HepG2 (cell line): ENCODE data around the gene C1orf141. TPM values are rescaled to one million over a fixed set of nuclear protein-coding genes. Genes with fewer than 3 reads are reported as not detected.
A peak's percentile ranks its signal among the peaks of the same experiment; 100 is the strongest.

Source experiments
- ATAD3A ChIP-seq: sonication (generic); formaldehyde crosslinking; IDR thresholded peaks from 2 replicates; pipeline ENCODE4 v1.4.0; 2020; ENCODE audit warnings: missing genetic modification reagents
- BCL6 ChIP-seq: IDR thresholded peaks from 2 replicates; pipeline ENCODE4 v1.6.1; 2016; ENCODE audit warnings: missing genetic modification reagents, missing compliant biosample characterization
- HCFC1 ChIP-seq: fragments of 150-350 bp; IDR thresholded peaks from 2 replicates; pipeline ENCODE4 v1.6.1; 2014; ENCODE audit warnings: low read depth, low read length
- KMT2B ChIP-seq: IDR thresholded peaks from 2 replicates; pipeline ENCODE4 v1.6.1; 2016; ENCODE audit warnings: missing genetic modification reagents, missing compliant biosample characterization
- MED8 ChIP-seq: sonication (generic); formaldehyde crosslinking; IDR thresholded peaks from 2 replicates; pipeline ENCODE4 v1.8.1; 2023; ENCODE audit warnings: mild to moderate bottlenecking, missing genetic modification reagents; ENCODE audit not compliant: insufficient replicate concordance
- NR2F2 ChIP-seq: IDR thresholded peaks from 2 replicates; pipeline ENCODE4 v1.6.1; 2012; ENCODE audit warnings: low read depth, inconsistent platforms, borderline replicate concordance
- STAT5B ChIP-seq: sonication (generic); formaldehyde crosslinking; IDR thresholded peaks from 2 replicates; pipeline ENCODE4 v1.4.0; 2020; ENCODE audit warnings: missing genetic modification reagents
- TCF12 ChIP-seq, 2 experiments: fragments of 450-650 bp in 1 of 2; sonication (generic) in 1 of 2; formaldehyde crosslinking in 1 of 2; IDR thresholded peaks; 2 replicates each; pipeline versions ENCODE4 v1.6.1 to v1.8.0; 2017 to 2022; ENCODE audit warnings: antibody characterized with exemption in 1 of 2, mild to moderate bottlenecking in 1 of 2, missing genetic modification reagents in 1 of 2, moderate library complexity in 1 of 2
- ZBTB20 ChIP-seq: sonication (generic); formaldehyde crosslinking; IDR thresholded peaks from 2 replicates; pipeline ENCODE4 v1.8.1; 2023; ENCODE audit warnings: missing genetic modification reagents, low read depth, mild to moderate bottlenecking, borderline replicate concordance
- ZKSCAN1 ChIP-seq: fragments of 150-350 bp; IDR thresholded peaks from 2 replicates; pipeline ENCODE4 v1.6.1; 2014; ENCODE audit warnings: low read length
- ZNF713 ChIP-seq: sonication (generic); formaldehyde crosslinking; IDR thresholded peaks from 2 replicates; pipeline ENCODE4 v1.4.0; 2020; ENCODE audit warnings: mild to moderate bottlenecking, missing genetic modification reagents
- ZNF766 ChIP-seq: sonication (generic); formaldehyde crosslinking; IDR thresholded peaks from 2 replicates; pipeline ENCODE4 v1.5.0; 2020; ENCODE audit warnings: missing genetic modification reagents, borderline replicate concordance
- ZNF768 ChIP-seq: sonication (generic); formaldehyde crosslinking; IDR thresholded peaks from 2 replicates; pipeline ENCODE4 v1.4.0; 2020; ENCODE audit warnings: missing genetic modification reagents
- polyA plus RNA-seq, 8 experiments: library from polyadenylated mRNA; depleted of rRNA in 3 of 8; stranded (reverse) in 7 of 8; unstranded in 1 of 8; fragments of >200 nt; fragmentation: Illumina TruSeq in 4 of 8; extraction: Trizol in 4 of 8; gene quantifications; 2 replicates each; pipeline versions ENCODE4 v1.2.1 to v1.2.3, GENCODE V29; 2011 to 2016; ENCODE audit warnings: low read depth in 4 of 8, missing spikeins in 1 of 8, mixed read lengths in 1 of 8; ENCODE audit not compliant: insufficient read depth in 1 of 8
- total RNA-seq, 5 experiments: library from RNA; depleted of rRNA; stranded (reverse); fragments of >200 nt; fragmentation: Illumina TruSeq; extraction: Trizol; gene quantifications; 2 replicates each; pipeline ENCODE4 v1.2.3, GENCODE V29; 2016; ENCODE audit warnings: low read depth in 1 of 5
- TF ChIP-seq, protein P1 (sequence below): sonication (generic); formaldehyde crosslinking; IDR thresholded peaks from one replicate; pipeline ENCODE4 v1.5.1; 2020; ENCODE audit warnings: mild to moderate bottlenecking, missing genetic modification reagents; ENCODE audit errors: not compliant biosample characterization
- TF ChIP-seq, protein P2 (sequence below): sonication (generic); formaldehyde crosslinking; IDR thresholded peaks from 2 replicates; pipeline ENCODE4 v1.4.0; 2020; ENCODE audit warnings: missing genetic modification reagents
- TF ChIP-seq, protein P3 (sequence below): IDR thresholded peaks from 2 replicates; pipeline ENCODE4 v1.6.1; 2016; ENCODE audit warnings: missing compliant biosample characterization, missing genetic modification reagents, borderline replicate concordance
- TF ChIP-seq, protein P4 (sequence below): sonication (generic); formaldehyde crosslinking; IDR thresholded peaks from 2 replicates; pipeline ENCODE4 v1.5.0; 2020; ENCODE audit warnings: missing genetic modification reagents

Gene C1orf141
- total and polyA plus RNA-seq, 2 of the 13 experiments (the other 11 are each of a cell fraction or from before 2014, with no cell fraction given) = not detected

DNA sequence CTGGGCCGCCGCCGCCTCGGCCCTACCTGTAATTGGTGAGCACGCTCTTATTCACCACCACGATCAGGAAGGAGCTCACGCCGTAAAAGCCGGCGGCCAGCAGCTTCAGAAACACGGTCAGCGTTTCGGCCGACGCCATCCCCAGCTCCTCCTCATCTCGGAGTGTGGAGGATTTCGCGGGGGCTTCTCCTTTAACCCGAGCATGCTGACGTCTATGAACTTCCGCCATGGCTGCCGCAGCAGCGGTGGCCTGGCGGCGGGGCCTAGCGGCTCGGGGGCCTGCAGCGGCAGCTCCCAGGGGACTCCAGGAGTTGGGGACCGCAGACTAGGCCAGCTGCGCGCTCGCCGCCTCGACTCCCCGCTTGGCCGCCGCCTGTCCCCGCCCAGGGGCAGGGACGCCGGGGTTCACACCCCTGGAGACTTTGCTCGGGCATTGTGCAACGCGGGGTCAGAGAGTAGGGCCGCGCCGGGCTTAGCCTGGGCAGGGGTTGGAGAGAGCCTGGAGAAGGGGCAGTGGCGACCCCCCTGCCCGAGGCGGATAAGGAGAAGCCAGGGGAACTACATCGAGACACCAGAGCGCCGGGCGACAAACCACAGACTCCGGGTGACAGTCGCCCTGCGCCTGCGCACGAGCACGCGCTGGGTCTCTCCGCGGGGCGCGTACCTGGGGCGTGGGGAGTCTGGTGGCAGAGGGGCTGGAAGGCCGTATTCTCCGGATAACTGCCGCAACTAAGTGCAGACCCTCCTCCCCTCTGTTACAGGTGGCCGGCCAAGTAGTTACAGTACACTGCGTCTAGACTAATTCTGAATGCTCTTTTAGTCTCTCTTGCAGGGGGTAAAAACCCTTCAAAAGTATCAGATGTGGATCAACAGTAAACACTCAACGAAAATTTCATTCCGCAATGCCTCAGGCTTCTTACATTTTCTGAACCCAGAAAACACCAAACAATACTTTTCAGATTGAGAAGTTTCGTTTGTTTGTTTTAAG, 80.7 kb downstream of the C1orf141 start, which contains the start of gene SLC35D1 (continued):
- TF ChIP-seq, protein P1, sequence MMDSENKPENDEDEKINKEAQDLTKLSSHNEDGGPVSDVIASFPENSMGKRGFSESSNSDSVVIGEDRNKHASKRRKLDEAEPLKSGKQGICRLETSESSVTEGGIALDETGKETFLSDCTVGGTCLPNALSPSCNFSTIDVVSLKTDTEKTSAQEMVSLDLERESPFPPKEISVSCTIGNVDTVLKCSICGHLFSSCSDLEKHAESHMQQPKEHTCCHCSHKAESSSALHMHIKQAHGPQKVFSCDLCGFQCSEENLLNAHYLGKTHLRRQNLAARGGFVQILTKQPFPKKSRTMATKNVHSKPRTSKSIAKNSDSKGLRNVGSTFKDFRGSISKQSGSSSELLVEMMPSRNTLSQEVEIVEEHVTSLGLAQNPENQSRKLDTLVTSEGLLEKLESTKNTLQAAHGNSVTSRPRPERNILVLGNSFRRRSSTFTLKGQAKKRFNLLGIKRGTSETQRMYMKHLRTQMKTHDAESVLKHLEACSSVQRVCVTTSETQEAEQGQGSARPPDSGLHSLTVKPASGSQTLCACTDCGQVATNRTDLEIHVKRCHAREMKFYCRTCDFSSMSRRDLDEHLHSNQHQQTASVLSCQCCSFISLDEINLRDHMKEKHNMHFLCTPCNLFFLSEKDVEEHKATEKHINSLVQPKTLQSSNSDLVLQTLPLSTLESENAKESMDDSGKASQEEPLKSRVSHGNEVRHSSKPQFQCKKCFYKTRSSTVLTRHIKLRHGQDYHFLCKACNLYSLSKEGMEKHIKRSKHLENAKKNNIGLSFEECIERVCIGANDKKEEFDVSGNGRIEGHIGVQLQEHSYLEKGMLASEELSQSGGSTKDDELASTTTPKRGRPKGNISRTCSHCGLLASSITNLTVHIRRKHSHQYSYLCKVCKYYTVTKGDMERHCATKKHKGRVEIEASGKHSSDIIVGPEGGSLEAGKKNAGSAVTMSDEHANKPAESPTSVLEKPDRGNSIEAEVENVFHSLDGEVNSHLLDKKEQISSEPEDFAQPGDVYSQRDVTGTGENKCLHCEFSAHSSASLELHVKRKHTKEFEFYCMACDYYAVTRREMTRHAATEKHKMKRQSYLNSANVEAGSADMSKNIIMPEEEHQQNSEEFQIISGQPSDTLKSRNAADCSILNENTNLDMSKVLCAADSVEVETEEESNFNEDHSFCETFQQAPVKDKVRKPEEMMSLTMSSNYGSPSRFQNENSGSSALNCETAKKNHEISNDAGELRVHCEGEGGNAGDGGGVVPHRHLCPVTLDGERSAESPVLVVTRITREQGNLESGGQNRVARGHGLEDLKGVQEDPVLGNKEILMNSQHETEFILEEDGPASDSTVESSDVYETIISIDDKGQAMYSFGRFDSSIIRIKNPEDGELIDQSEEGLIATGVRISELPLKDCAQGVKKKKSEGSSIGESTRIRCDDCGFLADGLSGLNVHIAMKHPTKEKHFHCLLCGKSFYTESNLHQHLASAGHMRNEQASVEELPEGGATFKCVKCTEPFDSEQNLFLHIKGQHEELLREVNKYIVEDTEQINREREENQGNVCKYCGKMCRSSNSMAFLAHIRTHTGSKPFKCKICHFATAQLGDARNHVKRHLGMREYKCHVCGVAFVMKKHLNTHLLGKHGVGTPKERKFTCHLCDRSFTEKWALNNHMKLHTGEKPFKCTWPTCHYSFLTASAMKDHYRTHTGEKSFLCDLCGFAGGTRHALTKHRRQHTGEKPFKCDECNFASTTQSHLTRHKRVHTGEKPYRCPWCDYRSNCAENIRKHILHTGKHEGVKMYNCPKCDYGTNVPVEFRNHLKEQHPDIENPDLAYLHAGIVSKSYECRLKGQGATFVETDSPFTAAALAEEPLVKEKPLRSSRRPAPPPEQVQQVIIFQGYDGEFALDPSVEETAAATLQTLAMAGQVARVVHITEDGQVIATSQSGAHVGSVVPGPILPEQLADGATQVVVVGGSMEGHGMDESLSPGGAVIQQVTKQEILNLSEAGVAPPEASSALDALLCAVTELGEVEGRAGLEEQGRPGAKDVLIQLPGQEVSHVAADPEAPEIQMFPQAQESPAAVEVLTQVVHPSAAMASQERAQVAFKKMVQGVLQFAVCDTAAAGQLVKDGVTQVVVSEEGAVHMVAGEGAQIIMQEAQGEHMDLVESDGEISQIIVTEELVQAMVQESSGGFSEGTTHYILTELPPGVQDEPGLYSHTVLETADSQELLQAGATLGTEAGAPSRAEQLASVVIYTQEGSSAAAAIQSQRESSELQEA (CRISPR knock-in tag) = no peak
- TF ChIP-seq ZBTB20 (CRISPR knock-in tag) = no peak
- no peak for TF ChIP-seq TCF12 (IDR thresholded peaks at IDR 0.05)
- 0 out of 2 replicates have a peak, but pooled peaks have one; percentile 54 for TF ChIP-seq TCF12 (CRISPR knock-in tag; IDR thresholded peaks at IDR 0.05)
- no peak for TF ChIP-seq ZNF766 (CRISPR knock-in tag)
- TF ChIP-seq ATAD3A (CRISPR knock-in tag) = no peak
- no peak for TF ChIP-seq STAT5B
- TF ChIP-seq NR2F2 = peak; percentile 46; the same call in 1 of the 2 replicates
- TF ChIP-seq BCL6 (CRISPR knock-in tag) = peak; percentile 69
- no peak for TF ChIP-seq HCFC1
- peak; percentile 93 for TF ChIP-seq MED8 (CRISPR knock-in tag)
- TF ChIP-seq ZKSCAN1 = no peak
- TF ChIP-seq, protein P2, sequence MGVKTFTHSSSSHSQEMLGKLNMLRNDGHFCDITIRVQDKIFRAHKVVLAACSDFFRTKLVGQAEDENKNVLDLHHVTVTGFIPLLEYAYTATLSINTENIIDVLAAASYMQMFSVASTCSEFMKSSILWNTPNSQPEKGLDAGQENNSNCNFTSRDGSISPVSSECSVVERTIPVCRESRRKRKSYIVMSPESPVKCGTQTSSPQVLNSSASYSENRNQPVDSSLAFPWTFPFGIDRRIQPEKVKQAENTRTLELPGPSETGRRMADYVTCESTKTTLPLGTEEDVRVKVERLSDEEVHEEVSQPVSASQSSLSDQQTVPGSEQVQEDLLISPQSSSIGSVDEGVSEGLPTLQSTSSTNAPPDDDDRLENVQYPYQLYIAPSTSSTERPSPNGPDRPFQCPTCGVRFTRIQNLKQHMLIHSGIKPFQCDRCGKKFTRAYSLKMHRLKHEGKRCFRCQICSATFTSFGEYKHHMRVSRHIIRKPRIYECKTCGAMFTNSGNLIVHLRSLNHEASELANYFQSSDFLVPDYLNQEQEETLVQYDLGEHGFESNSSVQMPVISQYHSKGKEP (CRISPR knock-in tag) = no peak
- TF ChIP-seq KMT2B (CRISPR knock-in tag) = peak; percentile 75
- TF ChIP-seq, protein P3, sequence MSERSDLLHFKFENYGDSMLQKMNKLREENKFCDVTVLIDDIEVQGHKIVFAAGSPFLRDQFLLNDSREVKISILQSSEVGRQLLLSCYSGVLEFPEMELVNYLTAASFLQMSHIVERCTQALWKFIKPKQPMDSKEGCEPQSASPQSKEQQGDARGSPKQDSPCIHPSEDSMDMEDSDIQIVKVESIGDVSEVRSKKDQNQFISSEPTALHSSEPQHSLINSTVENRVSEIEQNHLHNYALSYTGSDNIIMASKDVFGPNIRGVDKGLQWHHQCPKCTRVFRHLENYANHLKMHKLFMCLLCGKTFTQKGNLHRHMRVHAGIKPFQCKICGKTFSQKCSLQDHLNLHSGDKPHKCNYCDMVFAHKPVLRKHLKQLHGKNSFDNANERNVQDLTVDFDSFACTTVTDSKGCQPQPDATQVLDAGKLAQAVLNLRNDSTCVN (CRISPR knock-in tag) = no peak
- TF ChIP-seq ZNF768 = peak; percentile 62
- no peak for TF ChIP-seq ZNF713 (CRISPR knock-in tag)
- TF ChIP-seq, protein P4, sequence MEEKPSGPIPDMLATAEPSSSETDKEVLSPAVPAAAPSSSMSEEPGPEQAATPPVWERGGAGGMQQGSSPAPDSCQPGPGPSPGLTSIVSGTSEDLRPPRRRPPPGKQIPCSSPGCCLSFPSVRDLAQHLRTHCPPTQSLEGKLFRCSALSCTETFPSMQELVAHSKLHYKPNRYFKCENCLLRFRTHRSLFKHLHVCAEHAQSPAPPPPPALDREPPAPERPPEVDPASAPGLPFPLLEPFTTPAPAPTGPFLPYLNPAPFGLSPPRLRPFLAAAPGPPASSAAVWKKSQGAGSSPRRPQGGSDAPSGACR (CRISPR knock-in tag) = peak; percentile 50; the same call in 1 of the 2 replicates
